ENCODE results near the gene XPO1. TPM values are rescaled to one million over a fixed set of nuclear protein-coding genes. Genes with fewer than 3 reads are reported as not detected.

XPO1 gene
- total RNA-seq, 1 experiment from 2014 or later, result 189 TPM

- Histone ChIP-seq H3K27ac (ENCODE audit: low read length) (no peak overlapping the region), H3K9me3 (ENCODE audit: control insufficient read depth, insufficient read depth, low read depth, low read length) (no peaks in the 10 kb centered on the region), H3K4me3 (ENCODE audit: low read depth in 2 of 2, low read length in 2 of 2) (no peak overlapping the region), H3K27me3 (ENCODE audit: control insufficient read depth, insufficient read depth, low read length) (no peaks in the 10 kb centered on the region), H3K36me3 (ENCODE audit: control insufficient read depth, insufficient read depth, low read length) (0 out of 2 replicates have a peak, but pooled peaks cover 3% of the 10 kb centered on the region), H3K4me1 (ENCODE audit: control insufficient read depth, insufficient read depth, low read length) (no peaks in the 10 kb centered on the region)
- no peak; the same call in 1 of the 2 replicates for ATAC-seq
- in situ Hi-C loops (cut with HindIII; ENCODE audit: low pct_unique_long_range_greater_than_20kb, low sequenced_read_pairs), result no loop called here
- CTCF ChIA-PET, result no interaction called here
- POLR2A ChIA-PET, result no interaction called here
- BruUV-seq (replicated peaks), result no TSS peak
- DNase-seq (ENCODE audit: low read depth, low spot score), result no peak
- intact Hi-C loops (cut with micrococcal nuclease; ENCODE audit: unreplicated experiment), result no loop called here
- TF ChIP-seq SIN3A (IDR thresholded peaks at IDR 0.05; ENCODE audit: borderline replicate concordance, insufficient read depth, low read depth, low read length) (no peak), CTCF (IDR thresholded peaks at IDR 0.05) (no peak), TCF7L2 (IDR thresholded peaks at IDR 0.05; ENCODE audit: low read depth, low read length) (no peak), POLR2AphosphoS5 (IDR thresholded peaks at IDR 0.05; ENCODE audit: low read depth, low read length) (no peak)
- TF ChIP-seq, protein P1, sequence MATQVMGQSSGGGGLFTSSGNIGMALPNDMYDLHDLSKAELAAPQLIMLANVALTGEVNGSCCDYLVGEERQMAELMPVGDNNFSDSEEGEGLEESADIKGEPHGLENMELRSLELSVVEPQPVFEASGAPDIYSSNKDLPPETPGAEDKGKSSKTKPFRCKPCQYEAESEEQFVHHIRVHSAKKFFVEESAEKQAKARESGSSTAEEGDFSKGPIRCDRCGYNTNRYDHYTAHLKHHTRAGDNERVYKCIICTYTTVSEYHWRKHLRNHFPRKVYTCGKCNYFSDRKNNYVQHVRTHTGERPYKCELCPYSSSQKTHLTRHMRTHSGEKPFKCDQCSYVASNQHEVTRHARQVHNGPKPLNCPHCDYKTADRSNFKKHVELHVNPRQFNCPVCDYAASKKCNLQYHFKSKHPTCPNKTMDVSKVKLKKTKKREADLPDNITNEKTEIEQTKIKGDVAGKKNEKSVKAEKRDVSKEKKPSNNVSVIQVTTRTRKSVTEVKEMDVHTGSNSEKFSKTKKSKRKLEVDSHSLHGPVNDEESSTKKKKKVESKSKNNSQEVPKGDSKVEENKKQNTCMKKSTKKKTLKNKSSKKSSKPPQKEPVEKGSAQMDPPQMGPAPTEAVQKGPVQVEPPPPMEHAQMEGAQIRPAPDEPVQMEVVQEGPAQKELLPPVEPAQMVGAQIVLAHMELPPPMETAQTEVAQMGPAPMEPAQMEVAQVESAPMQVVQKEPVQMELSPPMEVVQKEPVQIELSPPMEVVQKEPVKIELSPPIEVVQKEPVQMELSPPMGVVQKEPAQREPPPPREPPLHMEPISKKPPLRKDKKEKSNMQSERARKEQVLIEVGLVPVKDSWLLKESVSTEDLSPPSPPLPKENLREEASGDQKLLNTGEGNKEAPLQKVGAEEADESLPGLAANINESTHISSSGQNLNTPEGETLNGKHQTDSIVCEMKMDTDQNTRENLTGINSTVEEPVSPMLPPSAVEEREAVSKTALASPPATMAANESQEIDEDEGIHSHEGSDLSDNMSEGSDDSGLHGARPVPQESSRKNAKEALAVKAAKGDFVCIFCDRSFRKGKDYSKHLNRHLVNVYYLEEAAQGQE (IDR thresholded peaks at IDR 0.05; ENCODE audit: insufficient read depth in 1 of 2, low read depth in 2 of 2, low read length in 1 of 2), result no peak
Measured at GRCh38 chr2:61510674-61511671, 27.2 kb downstream of the XPO1 start.

- intact Hi-C loops (cut with micrococcal nuclease; ENCODE audit: unreplicated experiment), result no loop called here
- CTCF ChIA-PET, result no interaction called here
- Histone ChIP-seq H3K4me1 (ENCODE audit: control insufficient read depth, insufficient read depth, low read length) (no peaks in the 10 kb centered on the region), H3K27me3 (ENCODE audit: control insufficient read depth, insufficient read depth, low read length) (no peaks in the 10 kb centered on the region), H3K4me3 (ENCODE audit: low read depth in 2 of 2, low read length in 2 of 2) (no peak overlapping the region), H3K9me3 (ENCODE audit: control insufficient read depth, insufficient read depth, low read depth, low read length) (no peaks in the 10 kb centered on the region), H3K36me3 (ENCODE audit: control insufficient read depth, insufficient read depth, low read length) (peaks cover 15% of the 10 kb centered on the region; the same call in 1 of the 2 replicates), H3K27ac (ENCODE audit: low read length) (no peak overlapping the region)
- DNase-seq (ENCODE audit: low read depth, low spot score) (no peak), ATAC-seq (no peak)
- TF ChIP-seq, protein P1 (IDR thresholded peaks at IDR 0.05; ENCODE audit: insufficient read depth in 1 of 2, low read depth in 2 of 2, low read length in 1 of 2), result no peak
- TF ChIP-seq SIN3A (IDR thresholded peaks at IDR 0.05; ENCODE audit: borderline replicate concordance, insufficient read depth, low read depth, low read length), result no peak
- no peak for TF ChIP-seq TCF7L2 (IDR thresholded peaks at IDR 0.05; ENCODE audit: low read depth, low read length)
- BruUV-seq (replicated peaks), result no TSS peak
- POLR2A ChIA-PET, result no interaction called here
- in situ Hi-C loops (cut with HindIII; ENCODE audit: low pct_unique_long_range_greater_than_20kb, low sequenced_read_pairs), result no loop called here
Measured at GRCh38 chr2:61504949-61505348, 33.2 kb downstream of the XPO1 start.
